SK-N-MC (cell line): ENCODE results near the gene STRN.

ENCODE experiments used
- EZH2 ChIP-seq: fragments of 200-600 bp; sonication (generic); IDR thresholded peaks from one replicate; pipeline ENCODE4 v1.6.1; 2017; ENCODE audit warnings: antibody characterized with exemption
- FOXP2 ChIP-seq: optimal IDR thresholded peaks from 2 replicates; pipeline ENCODE3; 2011; ENCODE audit warnings: mild to moderate bottlenecking, moderate library complexity; ENCODE audit not compliant: insufficient read depth; ENCODE audit errors: extremely low read length, control extremely low read depth
- POLR2AphosphoS5 ChIP-seq: IDR thresholded peaks from 2 replicates; pipeline ENCODE4 v1.6.1; 2012; ENCODE audit warnings: mild to moderate bottlenecking, low read depth, low read length, borderline replicate concordance

- TF ChIP-seq EZH2: no peak
- no peak for TF ChIP-seq POLR2AphosphoS5
- no peak for TF ChIP-seq FOXP2
Observed at GRCh38 chr2:36858551-36859365, 107.6 kb downstream of the STRN start.
